T-helper 2 cell (primary cell): Measurements from ENCODE around the gene IL36B.

Experiments
- DNase-seq, 5 experiments: peaks; one replicate each; pipeline versions ENCODE4 v3.0.0 to v3.0.0-alpha.2; 2012 to 2022

IL36B gene

GRCh38 chr2:113005030-113005509 is 47.6 kb downstream of the IL36B start, which contains the start of gene IL36A:
Gene IL36A (plus strand): TSS chr2:113005459. CDS start chr2:113005872, 413 bp downstream.
- DNase-seq = no peak

GRCh38 chr2:113002677-113003076 is 50.0 kb downstream of the IL36B start:
- DNase-seq = no peak

DNA sequence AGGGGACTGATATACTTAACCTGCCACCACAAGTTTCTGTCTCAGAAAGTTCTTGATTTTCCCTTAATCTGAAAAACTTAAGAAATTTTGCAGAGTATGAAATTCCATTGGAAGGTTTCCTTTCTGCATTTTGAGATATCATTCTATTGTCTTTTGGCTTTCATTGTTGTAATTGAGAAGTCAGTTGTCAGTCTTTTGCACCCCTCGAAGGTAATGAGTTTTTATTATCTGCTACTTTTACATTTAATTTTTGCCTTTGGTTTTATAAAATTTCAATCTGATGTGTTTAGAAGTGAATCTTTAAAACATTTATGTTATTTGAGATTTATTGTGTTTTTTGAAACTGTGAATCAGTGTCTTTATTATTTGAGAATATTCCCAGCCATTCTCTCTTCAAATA is 52.2 kb downstream of the IL36B start:
- peak in 1 of 5 experiments; percentile 15 for DNase-seq

DNA sequence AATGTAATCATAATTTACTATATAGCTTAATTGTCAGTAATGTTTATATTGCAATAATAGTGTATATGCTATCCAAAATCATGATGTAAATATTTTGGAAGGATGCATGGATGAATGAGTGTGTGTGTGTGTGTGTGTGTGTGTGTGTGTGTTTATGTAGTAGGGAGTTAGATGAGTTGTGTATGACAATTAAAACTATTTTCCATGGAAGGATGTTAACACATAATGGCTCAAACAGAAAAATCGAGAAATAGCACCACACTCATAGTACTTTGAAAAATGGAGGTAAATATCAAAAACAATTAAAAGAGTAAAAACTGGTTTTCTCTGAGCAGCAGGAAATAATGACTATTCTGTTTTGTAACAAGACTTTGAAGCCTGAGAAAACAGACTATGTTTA is 55.5 kb downstream of the IL36B start:
- DNase-seq = no peak

- peak; percentile 8 to 90 (median 57) for DNase-seq
These were observed 56.0 kb downstream of the IL36B start for GRCh38 chr2:112996635-112997034.

DNA sequence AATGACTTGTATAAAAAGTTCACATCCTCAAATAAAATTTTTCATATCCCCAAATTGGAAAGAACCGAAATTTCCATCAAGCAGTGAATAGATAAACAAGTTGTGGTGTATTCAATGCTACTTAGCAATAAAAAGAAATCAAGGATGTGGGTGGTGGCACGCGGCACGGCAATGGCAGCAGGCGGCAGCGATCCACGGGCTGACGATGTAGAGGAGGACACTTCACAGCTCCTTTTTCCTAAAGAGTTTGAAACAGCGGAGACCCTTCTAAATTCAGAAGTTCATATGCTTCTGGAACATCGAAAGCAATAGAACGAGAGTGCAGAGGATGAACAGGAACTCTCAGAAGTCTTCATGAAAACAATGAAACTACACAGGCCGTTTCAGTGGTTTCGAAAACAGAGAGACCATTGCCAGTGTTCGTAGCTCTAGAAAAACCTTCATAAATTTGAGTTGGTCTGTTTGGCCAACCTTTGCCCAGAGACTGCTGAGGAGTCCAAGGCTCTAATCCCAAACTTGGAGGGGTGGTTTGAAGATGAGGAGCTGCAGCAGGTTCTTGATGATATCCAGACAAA is 57.2 kb downstream of the IL36B start:
- DNase-seq = peak in 1 of 5 experiments; percentile 79

DNA sequence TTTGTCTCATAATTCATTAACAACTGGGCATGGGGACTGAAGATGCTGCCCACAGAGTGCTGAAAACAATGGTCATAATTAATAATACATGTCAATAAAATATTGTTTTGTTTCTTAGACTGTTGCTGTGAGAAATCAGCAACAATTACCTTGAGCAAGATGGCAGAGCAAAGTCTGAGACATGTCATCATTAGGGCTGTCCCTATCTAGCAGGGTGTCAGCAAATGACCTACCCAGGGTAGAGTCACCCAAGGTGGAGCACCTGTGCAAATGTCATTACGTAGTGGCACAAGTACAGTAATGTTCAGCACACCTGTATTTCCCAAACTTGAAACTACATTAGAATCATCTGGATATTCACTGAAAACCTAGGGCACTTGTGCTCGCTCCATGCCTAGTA is 58.0 kb downstream of the IL36B start:
- no peak for DNase-seq

- no peak for DNase-seq
These were observed 58.8 kb downstream of the IL36B start for GRCh38 chr2:112993831-112994230.

- DNase-seq = no peak
These were observed 63.1 kb downstream of the IL36B start for GRCh38 chr2:112989611-112990010.

- DNase-seq = peak in 1 of 5 experiments; percentile 90
These were observed 67.6 kb downstream of the IL36B start for GRCh38 chr2:112985090-112985489.

- DNase-seq = peak in 1 of 5 experiments; percentile 29
These were observed 72.1 kb downstream of the IL36B start for GRCh38 chr2:112980537-112980936.

GRCh38 chr2:112979731-112980130 is 72.9 kb downstream of the IL36B start:
- DNase-seq = peak in 1 of 5 experiments; percentile 18

- DNase-seq = no peak
These were observed 75.1 kb downstream of the IL36B start, which contains the start of gene IL36G for GRCh38 chr2:112977559-112978056. Gene IL36G (plus strand): TSS chr2:112978006. CDS start chr2:112978639, 633 bp downstream.
